Muscle layer of colon (tissue), 2 donors: ENCODE results near the gene LDB2.
"Not testable (repeated sequence)": the region's sequence is repeated elsewhere in the genome, so short reads cannot be mapped to it uniquely, and the experiment has no call there.

Experiments
- H3K27ac ChIP-seq: one replicate; pipeline ENCODE4 v1.7.0; 2013; ENCODE audit warnings: low read depth, mild to moderate bottlenecking, low read length, moderate library complexity
- H3K27me3 ChIP-seq, 2 donors: one replicate each; pipeline ENCODE4 v1.7.0; 2013; ENCODE audit warnings: low read length in 2 of 2, mild to moderate bottlenecking in 2 of 2; ENCODE audit not compliant: insufficient read depth in 2 of 2, control insufficient read depth in 1 of 2
- H3K36me3 ChIP-seq: one replicate; pipeline ENCODE4 v1.7.0; 2013; ENCODE audit warnings: mild to moderate bottlenecking, low read length; ENCODE audit not compliant: insufficient read depth
- H3K4me1 ChIP-seq: one replicate; pipeline ENCODE4 v1.7.0; 2013; ENCODE audit warnings: mild to moderate bottlenecking, low read length; ENCODE audit not compliant: insufficient read depth
- H3K4me3 ChIP-seq, 2 donors: one replicate each; pipeline ENCODE4 v1.7.0; 2013; ENCODE audit warnings: low read length in 2 of 2, low read depth in 1 of 2, mild to moderate bottlenecking in 1 of 2, moderate library complexity in 1 of 2
- H3K9ac ChIP-seq: one replicate; pipeline ENCODE4 v1.7.0; 2013; ENCODE audit warnings: low read length
- H3K9me3 ChIP-seq: one replicate; pipeline ENCODE4 v1.7.0; 2013; ENCODE audit warnings: mild to moderate bottlenecking, low read length
- donor health status: abdominal sarcoma.
- donor health status: Adenocarcinoma of cecum.

Gene LDB2

GRCh38 chr4:16897991-16898827, at the start of gene LDB2:
Gene LDB2 (minus strand): TSS chr4:16898645.
- no peaks in the 10 kb centered on the region for H3K9me3 ChIP-seq
- H3K27ac ChIP-seq: peak within 1 kb of the TSS; percentile 52
- no peaks in the 10 kb centered on the region for H3K4me1 ChIP-seq
- no peaks in the 10 kb centered on the region for H3K36me3 ChIP-seq
- H3K9ac ChIP-seq: peak within 1 kb of the TSS; percentile 27
- H3K4me3 ChIP-seq: peak within 1 kb of the TSS; percentile 58 to 89
- no peaks in the 10 kb centered on the region for H3K27me3 ChIP-seq

GRCh38 chr4:16942491-16942890, 44.0 kb upstream of the LDB2 start:
- Histone ChIP-seq H3K27me3 (no peaks in the 10 kb centered on the region), H3K4me3 (no peak overlapping the region), H3K36me3 (no peaks in the 10 kb centered on the region), H3K9me3 (no peaks in the 10 kb centered on the region), H3K4me1 (no peaks in the 10 kb centered on the region), H3K27ac (no peak overlapping the region), H3K9ac (no peak overlapping the region)

GRCh38 chr4:16939178-16939577, 40.7 kb upstream of the LDB2 start:
- Histone ChIP-seq H3K4me1 (no peaks in the 10 kb centered on the region), H3K27ac (no peak overlapping the region), H3K4me3 (no peak overlapping the region), H3K9ac (no peak overlapping the region), H3K9me3 (no peaks in the 10 kb centered on the region), H3K27me3 (no peaks in the 10 kb centered on the region), H3K36me3 (no peaks in the 10 kb centered on the region)

- Histone ChIP-seq H3K4me3 (no peak overlapping the region), H3K27me3 (no peaks in the 10 kb centered on the region), H3K4me1 (no peaks in the 10 kb centered on the region), H3K9me3 (no peaks in the 10 kb centered on the region), H3K9ac (no peak overlapping the region), H3K36me3 (no peaks in the 10 kb centered on the region), H3K27ac (no peak overlapping the region)
These were observed 40.1 kb upstream of the LDB2 start for GRCh38 chr4:16938512-16939040.

- Histone ChIP-seq H3K4me1 (no peaks in the 10 kb centered on the region), H3K27ac (no peak overlapping the region), H3K36me3 (no peaks in the 10 kb centered on the region), H3K27me3 (no peaks in the 10 kb centered on the region), H3K4me3 (no peak overlapping the region), H3K9ac (no peak overlapping the region), H3K9me3 (no peaks in the 10 kb centered on the region)
These were observed 33.2 kb upstream of the LDB2 start for GRCh38 chr4:16931339-16932305.

- Histone ChIP-seq H3K27me3 (no peaks in the 10 kb centered on the region), H3K36me3 (no peaks in the 10 kb centered on the region)
These were observed 27.8 kb upstream of the LDB2 start for GRCh38 chr4:16926214-16926613.

GRCh38 chr4:16918716-16919115, 20.3 kb upstream of the LDB2 start:
- H3K4me3 ChIP-seq, H3K36me3 ChIP-seq, H3K9ac ChIP-seq, H3K9me3 ChIP-seq, H3K27ac ChIP-seq, H3K4me1 ChIP-seq, H3K27me3 ChIP-seq: not testable (repeated sequence)

More at GRCh38 chr4:16926214-16926613, 27.8 kb upstream of the LDB2 start:
- Histone ChIP-seq H3K4me3 (no peak overlapping the region), H3K4me1 (no peaks in the 10 kb centered on the region), H3K9me3 (no peaks in the 10 kb centered on the region), H3K9ac (no peak overlapping the region), H3K27ac (no peak overlapping the region)

GRCh38 chr4:16916719-16917337, 18.4 kb upstream of the LDB2 start:
- H3K9ac ChIP-seq: no peak overlapping the region
- no peak overlapping the region for H3K4me3 ChIP-seq
- no peaks in the 10 kb centered on the region for H3K4me1 ChIP-seq
- H3K27me3 ChIP-seq: no peaks in the 10 kb centered on the region
- no peaks in the 10 kb centered on the region for H3K36me3 ChIP-seq
- no peak overlapping the region for H3K27ac ChIP-seq
- H3K9me3 ChIP-seq: no peaks in the 10 kb centered on the region

GRCh38 chr4:16916031-16916430, 17.6 kb upstream of the LDB2 start:
- Histone ChIP-seq H3K27ac (no peak overlapping the region), H3K4me3 (no peak overlapping the region), H3K9ac (no peak overlapping the region), H3K27me3 (no peaks in the 10 kb centered on the region), H3K9me3 (no peaks in the 10 kb centered on the region), H3K36me3 (no peaks in the 10 kb centered on the region), H3K4me1 (no peaks in the 10 kb centered on the region)

- H3K4me3 ChIP-seq: no peak overlapping the region
- no peak overlapping the region for H3K9ac ChIP-seq
- no peaks in the 10 kb centered on the region for H3K4me1 ChIP-seq
- no peak overlapping the region for H3K27ac ChIP-seq
- no peaks in the 10 kb centered on the region for H3K36me3 ChIP-seq
- H3K9me3 ChIP-seq: no peaks in the 10 kb centered on the region
- H3K27me3 ChIP-seq: no peaks in the 10 kb centered on the region
These were observed 15.8 kb upstream of the LDB2 start for GRCh38 chr4:16914208-16914607.

GRCh38 chr4:16912896-16913295, 14.5 kb upstream of the LDB2 start:
- Histone ChIP-seq H3K4me3 (no peak overlapping the region), H3K4me1 (no peaks in the 10 kb centered on the region), H3K27ac (no peak overlapping the region), H3K9me3 (no peaks in the 10 kb centered on the region), H3K27me3 (no peaks in the 10 kb centered on the region), H3K36me3 (no peaks in the 10 kb centered on the region), H3K9ac (no peak overlapping the region)
